HCT116 (cell line): Measurements from ENCODE around the gene GYS1. TPM values are rescaled to one million over a fixed set of nuclear protein-coding genes. Genes with fewer than 3 reads are reported as not detected.

ENCODE experiments used
- ATAC-seq: fragments of 200-7000 bp; cut with Tn5 transposase; 2 replicates; pipeline ENCODE4 v1.9.1; 2020; ENCODE audit warnings: mild to moderate bottlenecking, moderate library complexity
- BruUV-seq: library from RNA; stranded (reverse); fragments of 400-500 nt; replicated peaks from 2 replicates; lab custom pipeline; 2021; lab: Mats Ljungman, UMichigan
- CTCF ChIA-PET: fragments of 300-600 bp; sonication (Branson Sonifier 250); formaldehyde crosslinking; loops from one replicate; lab custom pipeline; 2021; ENCODE audit warnings: antibody characterized with exemption; lab: Charles Lee
- POLR2A ChIA-PET: fragments of 300-600, 350-600 bp; sonication (Branson Sonifier 250); formaldehyde crosslinking; loops from one replicate; lab custom pipeline; 2021; ENCODE audit warnings: antibody characterized with exemption; lab: Charles Lee
- RAD21 ChIA-PET, 2 experiments: fragments of 300-600 bp; sonication (Branson Sonifier 250); formaldehyde crosslinking; loops; one replicate each; lab custom pipeline; 2023; ENCODE audit warnings: low total read pairs in 2 of 2; ENCODE audit not compliant: uncharacterized antibody in 2 of 2, unreplicated experiment in 2 of 2, low non-redundant PET in 1 of 2; lab: Charles Lee
- DNase-seq: peaks from one replicate; pipeline ENCODE4 v3.0.0-alpha.2; 2010; ENCODE audit warnings: low read depth, low spot score
- H2AFZ ChIP-seq: fragments of 200-600 bp; shearing (Covaris generic), sonication (generic); 2 replicates; pipeline ENCODE4 v1.6.1; 2017; ENCODE audit warnings: low read depth, mixed run types, mixed read lengths, antibody characterized with exemption, low read length; ENCODE audit not compliant: poor library complexity, severe bottlenecking
- H3K27ac ChIP-seq: 2 replicates; pipeline ENCODE4 v1.5.1; 2012; ENCODE audit warnings: low read depth, low read length
- H3K27me3 ChIP-seq: fragments of 200-600 bp; sonication (generic); 2 replicates; pipeline ENCODE4 v1.6.1; 2016; ENCODE audit warnings: mixed run types, low read length, mixed read lengths; ENCODE audit not compliant: insufficient read depth
- H3K36me3 ChIP-seq, 2 experiments: fragments of 200-500 bp in 1 of 2; fragments of 200-600 bp in 1 of 2; sonication (Bioruptor generic) in 1 of 2; sonication (generic) in 1 of 2; 2 replicates each; pipeline versions ENCODE4 v1.5.1 to v1.6.1; 2014 to 2016; ENCODE audit warnings: low read length in 2 of 2, inconsistent platforms in 1 of 2, mixed read lengths in 1 of 2, mixed run types in 1 of 2; ENCODE audit not compliant: insufficient read depth in 2 of 2, control insufficient read depth in 1 of 2
- H3K4me1 ChIP-seq, 2 experiments: fragments of 200-600 bp in 1 of 2; sonication (generic) in 1 of 2; 2 replicates each; pipeline versions ENCODE4 v1.5.1 to v1.6.1; 2012 to 2017; ENCODE audit warnings: low read length in 2 of 2, inconsistent platforms in 1 of 2, mild to moderate bottlenecking in 1 of 2, mixed read lengths in 1 of 2, mixed run types in 1 of 2, moderate library complexity in 1 of 2; ENCODE audit not compliant: insufficient read depth in 2 of 2, control insufficient read depth in 1 of 2
- H3K4me2 ChIP-seq: fragments of 200-600 bp; sonication (generic); 2 replicates; pipeline ENCODE4 v1.6.1; 2017; ENCODE audit warnings: mixed run types, low read length, mixed read lengths
- H3K4me3 ChIP-seq, 2 experiments: fragments of 200-600 bp in 1 of 2; sonication (generic) in 1 of 2; replicated peaks in 1 of 2; 2 replicates each; pipeline ENCODE4 v1.5.1; 2011 to 2016; ENCODE audit warnings: low read length in 2 of 2, control low read depth in 1 of 2, low read depth in 1 of 2, mild to moderate bottlenecking in 1 of 2, mixed read lengths in 1 of 2, mixed run types in 1 of 2
- H3K79me2 ChIP-seq: fragments of 200-600 bp; sonication (generic); 2 replicates; pipeline ENCODE4 v1.6.1; 2017; ENCODE audit warnings: mild to moderate bottlenecking, mixed run types, low read length, moderate library complexity, mixed read lengths; ENCODE audit not compliant: insufficient read depth
- H3K9ac ChIP-seq: fragments of 200-600 bp; sonication (generic); 2 replicates; pipeline ENCODE4 v1.6.1; 2016; ENCODE audit warnings: low read length, mixed read lengths
- H3K9me2 ChIP-seq: fragments of 200-600 bp; sonication (generic), shearing (Covaris generic); 2 replicates; pipeline ENCODE4 v1.6.1; 2017; ENCODE audit warnings: mixed run types, mild to moderate bottlenecking, moderate library complexity; ENCODE audit not compliant: insufficient read depth
- H3K9me3 ChIP-seq, 2 experiments: fragments of 200-500 bp in 1 of 2; fragments of 200-600 bp in 1 of 2; sonication (Bioruptor generic) in 1 of 2; sonication (generic) in 1 of 2; 2 replicates each; pipeline ENCODE4 v1.6.1; 2014 to 2017; ENCODE audit warnings: low read length in 2 of 2, mixed read lengths in 2 of 2, inconsistent platforms in 1 of 2, low read depth in 1 of 2, mild to moderate bottlenecking in 1 of 2, mixed run types in 1 of 2, moderate library complexity in 1 of 2; ENCODE audit not compliant: control insufficient read depth in 1 of 2, insufficient read depth in 1 of 2
- H4K20me1 ChIP-seq: fragments of 200-600 bp; sonication (generic), shearing (Covaris generic); 2 replicates; pipeline ENCODE4 v1.6.1; 2017; ENCODE audit warnings: mixed run types, mild to moderate bottlenecking, moderate library complexity; ENCODE audit not compliant: insufficient read depth
- EGR1 ChIP-seq: IDR thresholded peaks from 2 replicates; pipeline ENCODE4 v1.6.1; 2012; ENCODE audit warnings: low read depth
- ELF1 ChIP-seq: IDR thresholded peaks from 2 replicates; pipeline ENCODE4 v1.6.1; 2012; ENCODE audit warnings: low read depth, borderline replicate concordance
- EZH2 ChIP-seq: fragments of 200-600 bp; sonication (generic); IDR thresholded peaks from 2 replicates; pipeline ENCODE4 v1.6.1; 2017; ENCODE audit warnings: antibody characterized with exemption, mixed run types
- EZH2phosphoT487 ChIP-seq: fragments of 200-600 bp; IDR thresholded peaks from 2 replicates; pipeline ENCODE4 v1.6.1; 2018; ENCODE audit warnings: antibody characterized with exemption, borderline replicate concordance
- FOSL1 ChIP-seq: IDR thresholded peaks from 2 replicates; pipeline ENCODE4 v1.6.1; 2012; ENCODE audit warnings: low read depth
- JUND ChIP-seq: IDR thresholded peaks from 2 replicates; pipeline ENCODE4 v1.6.1; 2012
- POLR2AphosphoS5 ChIP-seq: IDR thresholded peaks from 2 replicates; pipeline ENCODE4 v1.6.1; 2011; ENCODE audit warnings: mild to moderate bottlenecking, low read depth, low read length, moderate library complexity
- RAD21 ChIP-seq: IDR thresholded peaks from 2 replicates; pipeline ENCODE4 v1.6.1; 2012; ENCODE audit warnings: low read depth, mild to moderate bottlenecking
- SRF ChIP-seq: IDR thresholded peaks from 2 replicates; pipeline ENCODE4 v1.6.1; 2012; ENCODE audit warnings: low read depth
- TCF7L2 ChIP-seq: IDR thresholded peaks from 2 replicates; pipeline ENCODE4 v1.7.0; 2011; ENCODE audit warnings: borderline replicate concordance, inconsistent platforms; ENCODE audit not compliant: insufficient read depth, insufficient read length; ENCODE audit errors: extremely low read depth
- YY1 ChIP-seq: IDR thresholded peaks from 2 replicates; pipeline ENCODE4 v1.6.1; 2011; ENCODE audit warnings: low read length, low read depth, moderate library complexity, mild to moderate bottlenecking; ENCODE audit not compliant: insufficient replicate concordance; ENCODE audit errors: extremely low read depth
- ZFX ChIP-seq: fragments of 450-650 bp; IDR thresholded peaks from 2 replicates; pipeline ENCODE4 v1.6.1; 2017
- ZNF274 ChIP-seq: fragments of 200-500 bp; sonication (Bioruptor generic); IDR thresholded peaks from 2 replicates; pipeline ENCODE4 v1.6.1; 2014; ENCODE audit warnings: mild to moderate bottlenecking, low read depth, low read length, inconsistent platforms
- intact Hi-C: fragments of 100-400 bp; cut with micrococcal nuclease; formaldehyde crosslinking; loops from 2 replicates; pipeline ENCODE4 v1.10.0; 2022
- total RNA-seq: library from RNA; stranded (reverse); gene quantifications from one replicate; pipeline ENCODE4 v1.2.1, GENCODE V29; 2021; ENCODE audit not compliant: unreplicated experiment
- TF ChIP-seq, protein P1 (sequence below): IDR thresholded peaks from 2 replicates; pipeline ENCODE4 v1.6.1; 2012
- TF ChIP-seq, protein P2 (sequence below): IDR thresholded peaks from 2 replicates; pipeline ENCODE4 v1.6.1; 2011; ENCODE audit warnings: mild to moderate bottlenecking, low read length, moderate library complexity; ENCODE audit not compliant: insufficient replicate concordance; ENCODE audit errors: extremely low read depth
- TF ChIP-seq, protein P3 (sequence below), 3 experiments: fragments of 200-600 bp in 1 of 3; sonication (generic) in 1 of 3; IDR thresholded peaks in 2 of 3; conservative IDR thresholded peaks in 1 of 3; 2 replicates each; pipeline ENCODE4 v1.5.1; 2012 to 2017; ENCODE audit warnings: low read depth in 2 of 3, low read length in 2 of 3, antibody characterized with exemption in 1 of 3, borderline replicate concordance in 1 of 3, control low read depth in 1 of 3, mild to moderate bottlenecking in 1 of 3, mixed read lengths in 1 of 3, mixed run types in 1 of 3, moderate library complexity in 1 of 3; ENCODE audit not compliant: insufficient read depth in 1 of 3
- TF ChIP-seq, protein P4 (sequence below): IDR thresholded peaks from 2 replicates; pipeline ENCODE4 v1.6.1; 2012
- TF ChIP-seq, protein P5 (sequence below): IDR thresholded peaks from 2 replicates; pipeline ENCODE4 v1.6.1; 2012; ENCODE audit warnings: low read depth

Gene GYS1
- total RNA-seq, 1 experiment from 2014 or later: 50.7 TPM

DNA sequence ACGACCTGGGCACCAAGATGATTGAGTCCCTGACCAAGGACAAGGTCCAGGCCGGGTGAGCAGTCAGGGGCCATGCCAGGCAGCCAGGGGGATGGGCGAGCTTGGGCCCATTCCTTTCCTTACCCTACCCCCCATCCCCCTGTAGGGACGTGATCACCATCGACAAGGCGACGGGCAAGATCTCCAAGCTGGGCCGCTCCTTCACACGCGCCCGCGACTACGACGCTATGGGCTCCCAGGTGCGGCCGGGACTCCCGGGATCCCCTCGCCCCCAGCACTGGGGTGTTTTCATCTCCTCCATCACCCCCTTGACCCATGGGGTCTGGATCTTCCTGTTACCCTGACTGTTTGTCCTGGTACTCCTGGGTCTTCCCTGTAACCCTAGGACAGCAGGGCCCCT is 16.7 kb upstream of the GYS1 start:
- TF ChIP-seq RAD21 (no peak), ZFX (no peak), EZH2phosphoT487 (no peak), POLR2AphosphoS5 (no peak), ZNF274 (no peak), EZH2 (no peak), FOSL1 (no peak), SRF (no peak), ELF1 (no peak), YY1 (no peak), JUND (no peak), TCF7L2 (no peak), EGR1 (no peak)
- TF ChIP-seq, protein P1, sequence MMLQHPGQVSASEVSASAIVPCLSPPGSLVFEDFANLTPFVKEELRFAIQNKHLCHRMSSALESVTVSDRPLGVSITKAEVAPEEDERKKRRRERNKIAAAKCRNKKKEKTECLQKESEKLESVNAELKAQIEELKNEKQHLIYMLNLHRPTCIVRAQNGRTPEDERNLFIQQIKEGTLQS: no peak
- TF ChIP-seq, protein P2, sequence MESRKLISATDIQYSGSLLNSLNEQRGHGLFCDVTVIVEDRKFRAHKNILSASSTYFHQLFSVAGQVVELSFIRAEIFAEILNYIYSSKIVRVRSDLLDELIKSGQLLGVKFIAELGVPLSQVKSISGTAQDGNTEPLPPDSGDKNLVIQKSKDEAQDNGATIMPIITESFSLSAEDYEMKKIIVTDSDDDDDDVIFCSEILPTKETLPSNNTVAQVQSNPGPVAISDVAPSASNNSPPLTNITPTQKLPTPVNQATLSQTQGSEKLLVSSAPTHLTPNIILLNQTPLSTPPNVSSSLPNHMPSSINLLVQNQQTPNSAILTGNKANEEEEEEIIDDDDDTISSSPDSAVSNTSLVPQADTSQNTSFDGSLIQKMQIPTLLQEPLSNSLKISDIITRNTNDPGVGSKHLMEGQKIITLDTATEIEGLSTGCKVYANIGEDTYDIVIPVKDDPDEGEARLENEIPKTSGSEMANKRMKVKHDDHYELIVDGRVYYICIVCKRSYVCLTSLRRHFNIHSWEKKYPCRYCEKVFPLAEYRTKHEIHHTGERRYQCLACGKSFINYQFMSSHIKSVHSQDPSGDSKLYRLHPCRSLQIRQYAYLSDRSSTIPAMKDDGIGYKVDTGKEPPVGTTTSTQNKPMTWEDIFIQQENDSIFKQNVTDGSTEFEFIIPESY: no peak
- TF ChIP-seq, protein P3, sequence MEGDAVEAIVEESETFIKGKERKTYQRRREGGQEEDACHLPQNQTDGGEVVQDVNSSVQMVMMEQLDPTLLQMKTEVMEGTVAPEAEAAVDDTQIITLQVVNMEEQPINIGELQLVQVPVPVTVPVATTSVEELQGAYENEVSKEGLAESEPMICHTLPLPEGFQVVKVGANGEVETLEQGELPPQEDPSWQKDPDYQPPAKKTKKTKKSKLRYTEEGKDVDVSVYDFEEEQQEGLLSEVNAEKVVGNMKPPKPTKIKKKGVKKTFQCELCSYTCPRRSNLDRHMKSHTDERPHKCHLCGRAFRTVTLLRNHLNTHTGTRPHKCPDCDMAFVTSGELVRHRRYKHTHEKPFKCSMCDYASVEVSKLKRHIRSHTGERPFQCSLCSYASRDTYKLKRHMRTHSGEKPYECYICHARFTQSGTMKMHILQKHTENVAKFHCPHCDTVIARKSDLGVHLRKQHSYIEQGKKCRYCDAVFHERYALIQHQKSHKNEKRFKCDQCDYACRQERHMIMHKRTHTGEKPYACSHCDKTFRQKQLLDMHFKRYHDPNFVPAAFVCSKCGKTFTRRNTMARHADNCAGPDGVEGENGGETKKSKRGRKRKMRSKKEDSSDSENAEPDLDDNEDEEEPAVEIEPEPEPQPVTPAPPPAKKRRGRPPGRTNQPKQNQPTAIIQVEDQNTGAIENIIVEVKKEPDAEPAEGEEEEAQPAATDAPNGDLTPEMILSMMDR (IDR thresholded peaks at IDR 0.05 in 2 of 3, conservative IDR thresholded peaks at IDR 0.05 in 1 of 3; ENCODE audit: borderline replicate concordance in 1 of 3, insufficient read depth in 1 of 3, low read depth in 2 of 3, low read length in 2 of 3): no peak
- TF ChIP-seq, protein P4, sequence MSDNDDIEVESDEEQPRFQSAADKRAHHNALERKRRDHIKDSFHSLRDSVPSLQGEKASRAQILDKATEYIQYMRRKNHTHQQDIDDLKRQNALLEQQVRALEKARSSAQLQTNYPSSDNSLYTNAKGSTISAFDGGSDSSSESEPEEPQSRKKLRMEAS: no peak
- TF ChIP-seq, protein P5, sequence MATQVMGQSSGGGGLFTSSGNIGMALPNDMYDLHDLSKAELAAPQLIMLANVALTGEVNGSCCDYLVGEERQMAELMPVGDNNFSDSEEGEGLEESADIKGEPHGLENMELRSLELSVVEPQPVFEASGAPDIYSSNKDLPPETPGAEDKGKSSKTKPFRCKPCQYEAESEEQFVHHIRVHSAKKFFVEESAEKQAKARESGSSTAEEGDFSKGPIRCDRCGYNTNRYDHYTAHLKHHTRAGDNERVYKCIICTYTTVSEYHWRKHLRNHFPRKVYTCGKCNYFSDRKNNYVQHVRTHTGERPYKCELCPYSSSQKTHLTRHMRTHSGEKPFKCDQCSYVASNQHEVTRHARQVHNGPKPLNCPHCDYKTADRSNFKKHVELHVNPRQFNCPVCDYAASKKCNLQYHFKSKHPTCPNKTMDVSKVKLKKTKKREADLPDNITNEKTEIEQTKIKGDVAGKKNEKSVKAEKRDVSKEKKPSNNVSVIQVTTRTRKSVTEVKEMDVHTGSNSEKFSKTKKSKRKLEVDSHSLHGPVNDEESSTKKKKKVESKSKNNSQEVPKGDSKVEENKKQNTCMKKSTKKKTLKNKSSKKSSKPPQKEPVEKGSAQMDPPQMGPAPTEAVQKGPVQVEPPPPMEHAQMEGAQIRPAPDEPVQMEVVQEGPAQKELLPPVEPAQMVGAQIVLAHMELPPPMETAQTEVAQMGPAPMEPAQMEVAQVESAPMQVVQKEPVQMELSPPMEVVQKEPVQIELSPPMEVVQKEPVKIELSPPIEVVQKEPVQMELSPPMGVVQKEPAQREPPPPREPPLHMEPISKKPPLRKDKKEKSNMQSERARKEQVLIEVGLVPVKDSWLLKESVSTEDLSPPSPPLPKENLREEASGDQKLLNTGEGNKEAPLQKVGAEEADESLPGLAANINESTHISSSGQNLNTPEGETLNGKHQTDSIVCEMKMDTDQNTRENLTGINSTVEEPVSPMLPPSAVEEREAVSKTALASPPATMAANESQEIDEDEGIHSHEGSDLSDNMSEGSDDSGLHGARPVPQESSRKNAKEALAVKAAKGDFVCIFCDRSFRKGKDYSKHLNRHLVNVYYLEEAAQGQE: no peak
- BruUV-seq: no TSS peak
- POLR2A ChIA-PET: interaction anchor here (1.5 kb wide), 1 partner anchor 16 kb away, joined by 6 read pairs; the partner anchor contains the start of genes GYS1 and RUVBL2
- DNase-seq: no peak
- H4K20me1 ChIP-seq: no peaks in the 10 kb centered on the region
- ATAC-seq: no peak
- H2AFZ ChIP-seq: no peak overlapping the region
- H3K9ac ChIP-seq: no peak overlapping the region
- RAD21 ChIA-PET: no interaction called here
- no peak overlapping the region for H3K4me3 ChIP-seq
- peaks cover 50 to 62% of the 10 kb centered on the region in 2 experiments for H3K36me3 ChIP-seq
- H3K27ac ChIP-seq: no peak overlapping the region
- intact Hi-C loops: no loop called here
- no peaks in the 10 kb centered on the region for H3K4me1 ChIP-seq
- CTCF ChIA-PET: interaction anchor here (3.3 kb wide), 1 partner anchor 10 kb away, joined by 19 read pairs; no protein-coding TSS in a partner anchor
- no peaks in the 10 kb centered on the region for H3K27me3 ChIP-seq
- H3K79me2 ChIP-seq: no peaks in the 10 kb centered on the region
- no peak overlapping the region for H3K4me2 ChIP-seq
- no peaks in the 10 kb centered on the region for H3K9me2 ChIP-seq
- no peaks in the 10 kb centered on the region for H3K9me3 ChIP-seq
